ENCODE measurements around the gene NUP205.

Gene NUP205, protein sequence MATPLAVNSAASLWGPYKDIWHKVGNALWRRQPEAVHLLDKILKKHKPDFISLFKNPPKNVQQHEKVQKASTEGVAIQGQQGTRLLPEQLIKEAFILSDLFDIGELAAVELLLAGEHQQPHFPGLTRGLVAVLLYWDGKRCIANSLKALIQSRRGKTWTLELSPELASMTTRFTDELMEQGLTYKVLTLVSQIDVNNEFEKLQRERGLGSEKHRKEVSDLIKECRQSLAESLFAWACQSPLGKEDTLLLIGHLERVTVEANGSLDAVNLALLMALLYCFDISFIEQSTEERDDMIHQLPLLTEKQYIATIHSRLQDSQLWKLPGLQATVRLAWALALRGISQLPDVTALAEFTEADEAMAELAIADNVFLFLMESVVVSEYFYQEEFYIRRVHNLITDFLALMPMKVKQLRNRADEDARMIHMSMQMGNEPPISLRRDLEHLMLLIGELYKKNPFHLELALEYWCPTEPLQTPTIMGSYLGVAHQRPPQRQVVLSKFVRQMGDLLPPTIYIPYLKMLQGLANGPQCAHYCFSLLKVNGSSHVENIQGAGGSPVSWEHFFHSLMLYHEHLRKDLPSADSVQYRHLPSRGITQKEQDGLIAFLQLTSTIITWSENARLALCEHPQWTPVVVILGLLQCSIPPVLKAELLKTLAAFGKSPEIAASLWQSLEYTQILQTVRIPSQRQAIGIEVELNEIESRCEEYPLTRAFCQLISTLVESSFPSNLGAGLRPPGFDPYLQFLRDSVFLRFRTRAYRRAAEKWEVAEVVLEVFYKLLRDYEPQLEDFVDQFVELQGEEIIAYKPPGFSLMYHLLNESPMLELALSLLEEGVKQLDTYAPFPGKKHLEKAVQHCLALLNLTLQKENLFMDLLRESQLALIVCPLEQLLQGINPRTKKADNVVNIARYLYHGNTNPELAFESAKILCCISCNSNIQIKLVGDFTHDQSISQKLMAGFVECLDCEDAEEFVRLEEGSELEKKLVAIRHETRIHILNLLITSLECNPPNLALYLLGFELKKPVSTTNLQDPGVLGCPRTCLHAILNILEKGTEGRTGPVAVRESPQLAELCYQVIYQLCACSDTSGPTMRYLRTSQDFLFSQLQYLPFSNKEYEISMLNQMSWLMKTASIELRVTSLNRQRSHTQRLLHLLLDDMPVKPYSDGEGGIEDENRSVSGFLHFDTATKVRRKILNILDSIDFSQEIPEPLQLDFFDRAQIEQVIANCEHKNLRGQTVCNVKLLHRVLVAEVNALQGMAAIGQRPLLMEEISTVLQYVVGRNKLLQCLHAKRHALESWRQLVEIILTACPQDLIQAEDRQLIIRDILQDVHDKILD (N-terminal part only)

GRCh38 chr7:135557455-135558336, at the start of gene NUP205:
Gene NUP205, plus strand, starts transcription at chr7:135557917. Its CDS starts 28 bp downstream, at chr7:135557945.
- peak; percentile 58 to 62 for DNase-seq (ENCODE audit: low read depth in 2 of 2)

- peak in 1 of 2 donors; percentile 3 for DNase-seq (ENCODE audit: low read depth in 2 of 2)
Observed at GRCh38 chr7:135508883-135509588, 48.7 kb upstream of the NUP205 start.

- DNase-seq (ENCODE audit: low read depth in 2 of 2): no peak
Observed at GRCh38 chr7:135509589-135509838, 48.2 kb upstream of the NUP205 start.

GRCh38 chr7:135509839-135510591, 47.7 kb upstream of the NUP205 start, which contains the start of gene CNOT4:
Gene CNOT4, minus strand, starts transcription at chr7:135510102. Its CDS starts 71,771 bp downstream, at chr7:135438331.
- peak; percentile 94 to 95 for DNase-seq (ENCODE audit: low read depth in 2 of 2)

GRCh38 chr7:135510592-135511183, 47.0 kb upstream of the NUP205 start:
- no peak for DNase-seq (ENCODE audit: low read depth in 2 of 2)

DNA sequence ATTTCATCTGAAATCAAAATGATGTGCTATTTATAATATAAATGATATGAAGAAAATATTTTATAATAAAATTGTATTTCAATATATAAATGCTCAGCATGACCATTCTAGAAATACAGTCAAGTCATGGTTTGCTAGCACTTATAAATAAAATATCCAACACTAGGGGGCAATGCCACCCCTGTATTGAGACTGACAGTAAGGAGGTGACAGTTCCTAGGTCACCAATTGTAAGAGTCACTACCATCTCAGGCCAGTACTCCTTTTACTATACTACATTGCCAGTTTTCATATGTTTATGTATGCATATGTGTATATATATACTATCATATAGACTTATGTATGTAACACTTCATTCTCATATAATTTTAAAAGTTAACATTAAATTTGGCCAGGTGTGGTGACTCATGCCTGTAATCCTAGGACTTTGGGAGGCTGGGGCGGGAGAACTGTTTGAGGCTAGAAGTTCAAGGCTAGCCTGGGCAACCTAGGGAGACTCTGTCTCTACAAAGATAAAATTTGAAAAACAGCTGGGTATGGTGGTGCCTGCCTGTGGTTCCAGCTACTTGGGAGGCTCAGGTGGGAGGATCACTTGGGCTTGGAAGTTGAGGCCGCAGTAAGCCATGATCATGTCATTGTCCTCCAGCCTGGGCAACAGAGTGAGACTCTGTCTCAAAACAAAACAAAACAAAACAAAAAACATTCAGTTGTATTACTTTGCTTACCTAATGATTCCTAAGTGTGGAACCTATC, 45.4 kb upstream of the NUP205 start:
- peak in 1 of 2 donors; percentile 13 for DNase-seq (ENCODE audit: low read depth in 2 of 2)

GRCh38 chr7:135514856-135515255, 42.9 kb upstream of the NUP205 start:
- no peak for DNase-seq (ENCODE audit: low read depth in 2 of 2)

DNA sequence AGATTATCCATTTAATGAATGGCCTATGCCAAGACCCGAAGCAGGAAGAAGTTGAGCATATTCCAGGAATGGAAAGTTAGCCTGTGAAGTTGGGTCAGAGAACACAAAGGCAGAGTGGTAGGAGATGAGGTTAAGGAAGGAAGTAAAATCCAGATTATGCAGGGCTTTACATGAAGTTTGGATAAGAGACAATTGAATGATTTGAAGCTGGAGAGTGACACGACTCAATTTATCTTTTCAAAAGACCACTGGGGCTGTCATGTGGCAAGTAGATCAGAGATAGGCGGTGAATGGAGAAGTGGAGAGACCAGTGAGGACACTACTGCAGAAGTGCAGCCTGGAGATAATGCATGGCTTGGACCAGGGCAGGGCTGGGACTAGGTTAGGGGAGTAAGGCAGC, 40.7 kb upstream of the NUP205 start:
- DNase-seq (ENCODE audit: low read depth in 2 of 2): no peak

DNA sequence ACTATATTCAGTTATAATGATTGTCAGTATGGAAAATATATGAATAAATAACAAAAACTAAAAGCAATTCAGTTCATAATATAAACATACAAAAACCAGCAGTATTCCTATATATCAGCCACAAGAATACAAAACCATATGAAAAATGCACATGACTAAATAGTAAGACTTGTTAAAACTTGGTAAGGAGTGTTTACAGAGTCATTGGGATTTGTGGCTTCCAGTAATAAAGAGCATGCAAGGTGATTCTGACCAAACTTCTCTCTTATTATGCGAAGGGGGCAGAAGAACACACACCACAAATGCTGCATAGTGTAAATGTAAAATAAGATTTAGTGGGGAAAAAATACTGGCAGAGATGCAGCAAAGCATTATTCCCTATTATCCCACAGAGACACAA, 39.0 kb upstream of the NUP205 start:
- DNase-seq (ENCODE audit: low read depth in 2 of 2): no peak

- no peak for DNase-seq (ENCODE audit: low read depth in 2 of 2)
Observed at GRCh38 chr7:135519233-135519688, 38.5 kb upstream of the NUP205 start.

DNA sequence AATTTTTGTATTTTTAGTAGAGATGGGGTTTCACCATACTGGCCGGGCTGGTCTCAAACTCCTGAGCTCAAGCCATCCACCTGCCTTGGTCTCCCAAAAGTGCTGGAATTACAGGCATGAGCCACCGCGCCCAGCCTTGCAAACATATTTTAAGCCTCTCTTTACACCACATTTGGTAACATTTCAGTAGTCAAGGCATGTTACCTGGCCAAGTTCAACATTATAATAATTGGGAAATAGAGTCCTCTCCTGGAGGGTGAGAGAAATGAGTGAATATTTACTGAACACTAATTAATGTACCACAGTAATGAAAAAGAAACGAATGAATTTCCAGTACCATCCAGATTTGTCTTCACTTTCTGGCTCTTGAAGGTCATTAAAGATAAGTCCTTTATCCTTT, 37.8 kb upstream of the NUP205 start:
- DNase-seq (ENCODE audit: low read depth in 2 of 2): no peak

- no peak for DNase-seq (ENCODE audit: low read depth in 2 of 2)
Observed at GRCh38 chr7:135522509-135522908, 35.2 kb upstream of the NUP205 start.

DNA sequence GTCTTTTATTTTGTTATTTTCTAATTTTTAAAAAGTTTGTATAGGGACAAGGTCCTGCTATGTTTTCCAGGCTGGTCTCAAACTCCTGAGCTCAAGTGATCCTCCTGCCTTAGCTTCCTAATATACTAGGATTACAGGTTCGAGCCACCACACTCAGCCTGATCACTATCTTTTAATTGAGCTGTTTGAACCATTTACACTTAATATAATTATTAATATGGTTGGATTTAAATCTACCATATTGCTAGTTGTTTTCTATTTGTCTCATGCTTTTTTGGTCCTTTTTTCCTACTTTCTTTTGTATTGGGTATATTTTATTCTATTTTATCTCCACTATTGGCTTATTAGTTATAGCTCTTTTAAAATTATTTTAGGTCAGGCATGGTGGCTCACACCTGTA, 34.6 kb upstream of the NUP205 start:
- no peak for DNase-seq (ENCODE audit: low read depth in 2 of 2)

- DNase-seq (ENCODE audit: low read depth in 2 of 2): no peak
Observed at GRCh38 chr7:135525426-135525825, 32.3 kb upstream of the NUP205 start.

GRCh38 chr7:135527025-135527424, 30.7 kb upstream of the NUP205 start:
- no peak for DNase-seq (ENCODE audit: low read depth in 2 of 2)

GRCh38 chr7:135536150-135536549, 21.6 kb upstream of the NUP205 start:
- no peak for DNase-seq (ENCODE audit: low read depth in 2 of 2)

DNA sequence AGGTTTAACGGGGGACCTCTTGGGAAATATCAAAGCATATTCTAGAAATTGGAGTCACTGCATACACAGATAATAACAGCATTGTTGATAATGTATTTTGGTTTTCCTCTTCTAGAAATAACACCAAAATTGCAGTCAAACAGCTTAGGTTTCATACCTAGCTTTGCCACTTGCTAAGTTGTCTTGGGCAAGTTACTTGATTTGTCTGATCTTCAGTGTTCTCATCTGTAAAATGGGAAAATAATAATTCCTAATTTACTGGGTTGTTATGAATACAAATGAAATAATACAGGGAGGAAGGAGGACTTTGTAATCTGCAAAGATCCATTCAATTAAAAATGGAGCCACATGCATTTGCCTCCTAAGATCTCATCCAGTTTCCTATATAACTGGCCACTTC, 20.3 kb upstream of the NUP205 start:
- DNase-seq (ENCODE audit: low read depth in 2 of 2): no peak

DNA sequence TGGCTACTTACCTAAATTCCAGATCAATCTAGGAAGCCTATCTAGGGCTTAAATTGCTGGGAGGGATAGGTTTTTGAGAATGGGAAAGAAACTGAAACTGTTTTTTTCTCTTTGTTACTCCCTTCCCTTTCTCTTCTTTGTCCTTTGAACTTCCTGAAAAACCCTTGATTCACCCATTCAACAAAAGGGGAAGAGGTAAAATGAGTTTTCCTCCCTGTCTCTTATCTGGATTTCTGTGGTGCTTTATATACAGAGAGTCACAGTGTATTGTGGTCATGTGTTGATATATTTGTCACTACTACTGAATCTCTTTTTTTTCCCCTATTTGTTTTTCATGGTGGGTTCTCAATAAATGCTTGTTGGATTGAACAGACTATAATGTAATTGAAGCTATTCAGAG, 19.8 kb upstream of the NUP205 start:
- DNase-seq (ENCODE audit: low read depth in 2 of 2): no peak

All from stimulated activated CD4-positive, alpha-beta T cell treated with anti-CD3 and anti-CD28 coated beads, Interleukin-1b, Interleukin-23, amount 100 ng/mL, for 4 hours (primary cell).